HEK293 (cell line): ENCODE results near the gene SDHAF1.

ENCODE experiments used
- CTCF ChIA-PET: fragments of 350-600 bp; formaldehyde crosslinking; extraction: SDS; loops from one replicate; lab custom pipeline; 2021; ENCODE audit warnings: antibody characterized with exemption; lab: Yijun Ruan, JAX
- POLR2A ChIA-PET: fragments of 300-600 bp; formaldehyde crosslinking; extraction: SDS; loops from one replicate; lab custom pipeline; 2020; ENCODE audit warnings: antibody characterized with exemption, inconsistent platforms; lab: Yijun Ruan, JAX
- H3K27ac ChIP-seq: fragments of 200-500 bp; sonication (Bioruptor generic); 2 replicates; pipeline ENCODE4 v1.5.1; 2014; ENCODE audit warnings: low read depth, low read length, control low read depth, inconsistent platforms; ENCODE audit errors: extremely low read depth
- H3K36me3 ChIP-seq, 2 experiments: fragments of 200-500 bp in 1 of 2; sonication (Bioruptor generic) in 1 of 2; 1 replicate in 1 of 2; 2 replicates in 1 of 2; pipeline ENCODE4 v1.5.1; 2014 to 2017; ENCODE audit warnings: inconsistent platforms in 2 of 2, low read length in 2 of 2; ENCODE audit not compliant: control insufficient read depth in 2 of 2, insufficient read depth in 1 of 2
- H3K4me1 ChIP-seq: fragments of 200-500 bp; sonication (Bioruptor generic); 2 replicates; pipeline ENCODE4 v1.5.1; 2014; ENCODE audit warnings: mild to moderate bottlenecking, low read length, inconsistent platforms; ENCODE audit not compliant: control insufficient read depth, insufficient read depth
- H3K4me3 ChIP-seq: 2 replicates; pipeline ENCODE4 v1.5.1; 2011; ENCODE audit warnings: low read depth, mild to moderate bottlenecking, control low read depth, low read length, moderate library complexity
- H3K9me3 ChIP-seq: fragments of 200-500 bp; sonication (Bioruptor generic); 2 replicates; pipeline ENCODE4 v1.5.1; 2014; ENCODE audit warnings: low read depth, low read length, inconsistent platforms; ENCODE audit not compliant: control insufficient read depth, insufficient read depth
- ELK4 ChIP-seq: IDR thresholded peaks from 2 replicates; pipeline ENCODE4 v1.6.1; 2011; ENCODE audit warnings: mild to moderate bottlenecking, low read depth, low read length, borderline replicate concordance
- GLI4 ChIP-seq: fragments of 450-650 bp; formaldehyde crosslinking; IDR thresholded peaks from 2 replicates; pipeline ENCODE4 v1.5.1; 2016; ENCODE audit warnings: missing biosample characterization, missing genetic modification characterization
- KLF8 ChIP-seq: fragments of 450-650 bp; formaldehyde crosslinking; IDR thresholded peaks from 2 replicates; pipeline ENCODE4 v1.5.1; 2016; ENCODE audit warnings: missing biosample characterization, missing genetic modification characterization
- PBX3 ChIP-seq: sonication (generic); formaldehyde crosslinking; IDR thresholded peaks from 2 replicates; pipeline ENCODE4 v1.8.1; 2022; ENCODE audit warnings: mild to moderate bottlenecking, moderate library complexity, missing genetic modification reagents
- PRDM4 ChIP-seq: fragments of 450-650 bp; formaldehyde crosslinking; IDR thresholded peaks from 2 replicates; pipeline ENCODE4 v1.5.1; 2017; ENCODE audit warnings: missing biosample characterization, missing genetic modification characterization
- SETDB1 ChIP-seq: IDR thresholded peaks from one replicate; pipeline ENCODE4 v1.6.1; 2017; ENCODE audit warnings: mild to moderate bottlenecking, low read length, moderate library complexity, mixed read lengths; ENCODE audit not compliant: insufficient read length
- TCF7L2 ChIP-seq: IDR thresholded peaks from 2 replicates; pipeline ENCODE4 v1.6.1; 2011; ENCODE audit warnings: low read depth, mild to moderate bottlenecking, inconsistent platforms, low read length, moderate library complexity, borderline replicate concordance
- TSHZ1 ChIP-seq: fragments of 450-650 bp; formaldehyde crosslinking; IDR thresholded peaks from 2 replicates; pipeline ENCODE4 v1.5.1; 2016; ENCODE audit warnings: missing biosample characterization, missing genetic modification characterization, borderline replicate concordance
- YY2 ChIP-seq: fragments of 450-650 bp; formaldehyde crosslinking; IDR thresholded peaks from 2 replicates; pipeline ENCODE4 v1.5.1; 2016; ENCODE audit warnings: missing biosample characterization, missing genetic modification characterization
- ZFP37 ChIP-seq: fragments of 450-650 bp; formaldehyde crosslinking; IDR thresholded peaks from 2 replicates; pipeline ENCODE4 v1.5.1; 2016; ENCODE audit warnings: missing biosample characterization, missing genetic modification characterization
- ZNF112 ChIP-seq: fragments of 450-650 bp; formaldehyde crosslinking; IDR thresholded peaks from 2 replicates; pipeline ENCODE4 v1.5.0; 2017; ENCODE audit warnings: missing biosample characterization, missing genetic modification characterization
- ZNF132 ChIP-seq: fragments of 450-650 bp; formaldehyde crosslinking; IDR thresholded peaks from 2 replicates; pipeline ENCODE4 v1.5.1; 2017; ENCODE audit warnings: missing biosample characterization, missing genetic modification characterization, borderline replicate concordance
- ZNF19 ChIP-seq: fragments of 450-650 bp; formaldehyde crosslinking; IDR thresholded peaks from 2 replicates; pipeline ENCODE4; 2016; ENCODE audit warnings: missing biosample characterization, missing genetic modification characterization, low read depth
- ZNF341 ChIP-seq: fragments of 450-650 bp; formaldehyde crosslinking; IDR thresholded peaks from 2 replicates; pipeline ENCODE4; 2016; ENCODE audit warnings: low read depth, missing biosample characterization, missing genetic modification characterization
- ZNF513 ChIP-seq: fragments of 450-650 bp; IDR thresholded peaks from 2 replicates; pipeline ENCODE4 v1.5.1; 2018; ENCODE audit warnings: missing biosample characterization, missing genetic modification characterization
- ZNF518A ChIP-seq: fragments of 450-650 bp; formaldehyde crosslinking; conservative IDR thresholded peaks from 2 replicates; pipeline ENCODE4 v1.5.1; 2016; ENCODE audit warnings: low read depth, missing biosample characterization, missing genetic modification characterization
- ZNF585B ChIP-seq: fragments of 450-650 bp; formaldehyde crosslinking; IDR thresholded peaks from 2 replicates; pipeline ENCODE4 v1.5.1; 2016; ENCODE audit warnings: missing biosample characterization, missing genetic modification characterization
- ZNF624 ChIP-seq: fragments of 450-650 bp; formaldehyde crosslinking; IDR thresholded peaks from 2 replicates; pipeline ENCODE4 v1.5.1; 2017; ENCODE audit warnings: missing biosample characterization, missing genetic modification characterization
- ZNF626 ChIP-seq: fragments of 450-650 bp; sonication (Bioruptor Pico); formaldehyde crosslinking; IDR thresholded peaks from 2 replicates; pipeline ENCODE4 v1.5.1; 2018; ENCODE audit warnings: missing biosample characterization, missing genetic modification characterization, inconsistent platforms
- ZNF707 ChIP-seq: fragments of 450-650 bp; formaldehyde crosslinking; IDR thresholded peaks from 2 replicates; pipeline ENCODE4 v1.5.1; 2016; ENCODE audit warnings: missing biosample characterization, missing genetic modification characterization
- ZXDB ChIP-seq: fragments of 450-650 bp; formaldehyde crosslinking; IDR thresholded peaks from 2 replicates; pipeline ENCODE4 v1.5.1; 2016; ENCODE audit warnings: missing biosample characterization, missing genetic modification characterization

The SDHAF1 gene

GRCh38 chr19:35986664-35987570 lies 8.1 kb upstream of the SDHAF1 start:
- no peaks in the 10 kb centered on the region for H3K36me3 ChIP-seq
- POLR2A ChIA-PET: interaction anchor here (0.6 to 1.9 kb wide), 3 partner anchors 27 to 141 kb away, joined by 3 to 5 read pairs (median 5); partner anchors contain the start of gene ALKBH6
- no peaks in the 10 kb centered on the region for H3K9me3 ChIP-seq
- H3K4me3 ChIP-seq: peak overlapping the region; percentile 20
- CTCF ChIA-PET: interaction anchor here (0.6 to 2.2 kb wide), 7 partner anchors 9 to 58 kb away, joined by 3 to 9 read pairs (median 4); no protein-coding TSS in a partner anchor
- H3K27ac ChIP-seq: no peak overlapping the region
- peaks cover 8% of the 10 kb centered on the region for H3K4me1 ChIP-seq
- TF ChIP-seq ZNF132 (tag by site-specific recombination) (no peak), ZNF626 (tag by site-specific recombination) (no peak), ZNF518A (no peak), ZNF112 (tag by site-specific recombination) (no peak), GLI4 (no peak), ZXDB (peak; percentile 73), ZNF624 (tag by site-specific recombination) (no peak), TCF7L2 (no peak), PRDM4 (tag by site-specific recombination) (peak; percentile 44), ZNF707 (tag by site-specific recombination) (no peak), ELK4 (no peak), ZNF585B (tag by site-specific recombination) (no peak), YY2 (no peak), PBX3 (CRISPR knock-in tag) (no peak), TSHZ1 (no peak), ZNF513 (tag by site-specific recombination) (no peak), SETDB1 (no peak), ZFP37 (tag by site-specific recombination) (peak; percentile 84), ZNF341 (tag by site-specific recombination) (0 out of 2 replicates have a peak, but pooled peaks have one; percentile 24), KLF8 (tag by site-specific recombination) (no peak; the same call in none of the 2 replicates), ZNF19 (tag by site-specific recombination) (no peak)
